HG03558 (cell line): ENCODE results near the gene DPY30.

Experiments used
- ATAC-seq: cut with Tn5 transposase; IDR thresholded peaks from one replicate; pipeline ENCODE4 v1.9.1; 2021; ENCODE audit warnings: moderate number of reproducible peaks; ENCODE audit not compliant: unreplicated experiment; ENCODE audit errors: extremely low read depth

The DPY30 gene

GRCh38 chr2:31979018-31979417, 60.6 kb downstream of the DPY30 start:
- no peak for ATAC-seq

- ATAC-seq = no peak
Measured at GRCh38 chr2:31978436-31978835, 61.2 kb downstream of the DPY30 start.
